Posterior vena cava (tissue), 2 donors: ENCODE data around the gene VTI1A. TPM values are rescaled to one million over a fixed set of nuclear protein-coding genes. Genes with fewer than 3 reads are reported as not detected.
"Not testable (repeated sequence)": the region's sequence is repeated elsewhere in the genome, so short reads cannot be mapped to it uniquely, and the experiment has no call there.

Experiments used
- DNase-seq: peaks from one replicate; pipeline ENCODE4 v3.0.0-alpha.2; 2020; ENCODE audit warnings: low spot score
- intact Hi-C, 2 donors: fragments of 100-400 bp; cut with DNase I; formaldehyde crosslinking; loops; one replicate each; pipeline versions ENCODE4 v1.14.1 to v1.14.2; 2022 to 2023
- total RNA-seq, 2 donors: library from RNA; stranded (reverse); fragmentation: NEBNext Ultra II Directional; extraction: Animal tissue kit (Norgen Biotek cat#: 25700); gene quantifications; one replicate each; pipeline ENCODE4 v1.2.1, GENCODE V29; 2021
- donor health status: DM: yes; HTN: yes; CAD: no.
- donor health status: DM: yes; HTN: yes; CAD: no.

VTI1A gene
- total RNA-seq, 2 donors from 2014 or later, result 32.3 to 35.5 TPM

GRCh38 chr10:112531421-112531820, 84.4 kb downstream of the VTI1A start:
- intact Hi-C loops, result no loop called here
- DNase-seq, result no peak

- no peak for DNase-seq
- intact Hi-C loops, result no loop called here
Measured at GRCh38 chr10:112532189-112532588, 85.2 kb downstream of the VTI1A start.

GRCh38 chr10:112532956-112533355, 85.9 kb downstream of the VTI1A start:
- DNase-seq, result no peak
- intact Hi-C loops, result no loop called here

- DNase-seq, result no peak
- intact Hi-C loops, result no loop called here
Measured at GRCh38 chr10:112533916-112534315, 86.9 kb downstream of the VTI1A start.

- DNase-seq, result no peak
- intact Hi-C loops, result no loop called here
Measured at GRCh38 chr10:112535531-112535951, 88.5 kb downstream of the VTI1A start.

DNA sequence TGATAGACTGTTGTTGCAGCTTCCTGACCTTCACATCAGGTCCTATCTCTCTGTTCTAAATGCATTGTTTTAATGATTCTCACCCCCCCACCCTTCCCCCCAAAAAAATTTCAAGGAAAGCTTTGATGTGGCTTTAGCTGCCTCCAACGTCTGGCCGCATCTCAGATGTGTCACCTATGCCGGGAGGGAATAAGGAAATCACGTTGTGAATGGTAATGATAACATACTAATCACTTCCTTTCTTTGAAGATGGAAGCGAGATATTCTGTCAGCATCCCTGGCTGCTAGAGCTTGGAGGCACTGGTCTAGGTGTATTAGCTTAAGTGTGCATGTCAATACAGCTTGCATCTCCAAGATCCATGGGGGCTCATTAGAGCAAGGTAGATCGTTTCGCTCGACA, 89.6 kb downstream of the VTI1A start:
- no peak for DNase-seq
- intact Hi-C loops, result no loop called here

- intact Hi-C loops, result no loop called here
- no peak for DNase-seq
Measured at GRCh38 chr10:112538168-112538567, 91.2 kb downstream of the VTI1A start.

- no peak for DNase-seq
- intact Hi-C loops, result no loop called here
Measured at GRCh38 chr10:112539340-112539739, 92.3 kb downstream of the VTI1A start.

GRCh38 chr10:112542823-112543222, 95.8 kb downstream of the VTI1A start:
- intact Hi-C loops, result loop anchor here in 1 of 2 donors (10.0 kb wide), 1 partner anchor 1238 kb away; no protein-coding TSS in a partner anchor
- DNase-seq, result not testable (repeated sequence)

- no peak for DNase-seq
Measured at GRCh38 chr10:112546474-112546873, 99.5 kb downstream of the VTI1A start.

DNA sequence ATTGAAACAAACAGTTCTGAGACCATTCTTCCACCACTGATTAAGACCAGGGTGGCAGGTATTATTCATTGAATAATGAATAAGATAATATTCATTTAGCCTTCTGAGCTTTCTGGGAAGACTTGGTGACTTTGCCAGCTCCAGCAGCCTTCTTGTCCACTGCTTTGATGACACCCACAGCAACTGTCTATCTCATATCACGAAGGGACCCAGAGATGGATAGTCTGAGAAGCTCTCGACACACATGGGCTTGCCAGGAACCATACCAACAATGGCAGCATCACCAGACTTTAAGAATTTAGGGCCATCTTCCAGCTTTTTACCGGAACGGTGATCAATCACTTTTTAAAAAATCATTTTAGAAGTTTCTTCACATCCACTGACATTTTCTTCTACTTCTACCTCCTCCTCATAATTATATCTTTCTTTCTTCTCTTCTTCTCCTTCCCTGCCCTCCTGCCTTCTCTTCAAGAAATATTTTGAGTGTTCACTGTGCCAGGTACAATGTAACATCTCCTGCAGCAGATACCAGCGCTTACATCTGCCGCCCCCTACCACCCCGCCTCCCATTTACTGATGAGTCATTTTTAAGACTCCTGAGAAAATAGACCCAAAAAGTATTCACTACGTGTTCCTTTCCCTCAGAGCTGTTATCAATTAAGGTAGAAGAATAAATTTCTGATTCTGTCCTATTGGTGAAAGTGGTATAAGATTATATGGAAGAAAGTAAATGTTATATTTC, 101.7 kb downstream of the VTI1A start:
- intact Hi-C loops, result loop anchor here in 1 of 2 donors (10.0 kb wide), 1 partner anchor 1244 kb away; no protein-coding TSS in a partner anchor
- no peak for DNase-seq

More at GRCh38 chr10:112546474-112546873, 99.5 kb downstream of the VTI1A start:
- intact Hi-C loops, result loop anchor here in 1 of 2 donors (10.0 kb wide), 1 partner anchor 1242 kb away; no protein-coding TSS in a partner anchor

- DNase-seq, result no peak
- intact Hi-C loops, result no loop called here
Measured at GRCh38 chr10:112552593-112553110, 105.6 kb downstream of the VTI1A start.

DNA sequence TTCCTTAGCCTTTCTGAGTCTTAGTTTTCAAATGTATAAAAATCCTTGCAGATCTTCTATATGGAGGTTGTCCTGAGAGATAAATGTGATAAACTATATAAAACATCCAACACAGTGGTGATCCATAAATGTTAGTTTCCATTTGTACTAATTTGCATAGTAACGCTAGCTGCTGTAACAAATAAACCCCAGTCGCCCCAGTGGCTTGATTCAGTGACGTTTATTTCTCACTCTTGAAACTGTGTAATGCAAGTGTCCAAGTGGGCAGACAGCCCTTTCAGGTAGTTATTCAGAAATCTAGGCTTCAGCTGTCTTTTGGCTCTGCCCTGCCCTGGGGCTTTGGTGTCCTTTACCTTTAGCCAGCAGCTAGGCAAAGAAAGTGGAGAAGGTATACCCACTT, 106.3 kb downstream of the VTI1A start:
- intact Hi-C loops, result no loop called here
- DNase-seq, result no peak

DNA sequence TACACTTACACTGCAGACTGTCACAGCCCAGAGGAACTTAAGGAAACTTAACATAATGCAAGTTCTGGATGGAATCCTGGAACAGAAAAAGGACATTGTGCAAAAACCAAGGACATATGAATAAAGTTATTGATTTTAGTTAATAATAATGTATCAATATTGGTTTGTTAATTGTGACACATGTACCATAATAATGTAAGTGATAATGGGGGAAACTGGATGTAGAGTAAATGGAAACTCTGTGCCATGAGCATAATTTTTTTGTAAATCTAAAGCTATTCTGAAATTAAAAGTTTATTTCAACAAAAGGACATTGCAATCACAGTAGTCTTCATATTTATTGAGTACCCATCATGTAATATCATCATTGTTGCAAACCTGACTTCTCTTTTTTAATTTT, 107.2 kb downstream of the VTI1A start:
- intact Hi-C loops, result no loop called here
- no peak for DNase-seq

GRCh38 chr10:112557197-112557596, 110.2 kb downstream of the VTI1A start:
- no peak for DNase-seq
- intact Hi-C loops, result no loop called here

DNA sequence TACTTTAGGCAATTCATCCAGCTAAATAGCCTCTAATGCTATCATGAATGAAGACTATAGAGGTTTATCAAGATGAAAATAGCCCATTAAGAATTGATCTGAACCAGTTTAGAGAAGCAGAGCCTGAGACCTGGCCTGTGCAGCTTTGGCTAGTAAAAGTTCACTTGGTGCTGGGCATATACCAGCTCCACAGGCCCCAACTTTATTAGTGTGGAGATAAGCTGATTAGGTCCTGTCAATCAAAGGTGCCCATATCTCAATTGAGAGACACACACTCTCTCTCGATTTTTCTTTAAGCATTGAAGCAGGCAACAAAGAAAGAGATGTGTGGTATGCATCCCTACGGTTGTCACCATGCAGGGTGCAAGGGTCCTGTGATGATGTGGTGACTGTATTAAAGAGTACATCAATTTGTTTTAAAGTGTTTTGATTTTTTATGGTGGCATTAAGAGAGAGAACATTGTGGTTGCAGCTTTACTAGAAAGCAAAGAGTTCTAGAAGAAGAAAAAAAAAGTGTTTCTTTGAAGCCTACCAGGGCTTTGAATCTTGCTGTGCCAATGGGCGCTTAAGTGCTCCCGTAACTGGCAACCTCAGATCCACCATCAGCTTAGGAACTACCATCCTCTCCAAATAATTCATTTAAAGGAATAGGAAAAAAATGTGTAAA, 111.6 kb downstream of the VTI1A start:
- intact Hi-C loops, result no loop called here
- DNase-seq, result no peak

- no peak for DNase-seq
- intact Hi-C loops, result no loop called here
Measured at GRCh38 chr10:112559349-112559748, 112.3 kb downstream of the VTI1A start.

DNA sequence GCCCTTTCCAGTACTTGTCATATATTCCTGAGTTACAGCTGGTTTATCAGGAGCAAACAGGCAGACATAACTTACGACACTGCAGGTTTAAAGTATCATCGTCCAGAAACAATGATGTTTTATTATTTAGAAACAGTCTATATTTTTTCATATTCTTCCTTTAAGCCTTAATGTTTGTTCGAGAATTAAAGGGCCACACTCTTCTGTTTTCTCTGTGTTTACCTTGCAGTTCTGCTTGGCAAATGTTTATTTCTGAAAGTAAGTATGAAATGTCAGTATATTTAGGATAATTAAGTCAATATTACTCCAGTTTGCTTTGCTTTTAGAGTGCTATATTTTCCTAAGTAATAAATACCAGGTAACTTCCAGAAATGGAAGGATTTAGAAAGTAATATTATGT, 115.1 kb downstream of the VTI1A start:
- DNase-seq, result no peak
- intact Hi-C loops, result no loop called here

GRCh38 chr10:112562809-112563663, 116.0 kb downstream of the VTI1A start:
- intact Hi-C loops, result no loop called here
- no peak for DNase-seq

- intact Hi-C loops, result no loop called here
- DNase-seq, result no peak
Measured at GRCh38 chr10:112564337-112564736, 117.3 kb downstream of the VTI1A start.
